GM12878 (cell line): Measurements from ENCODE around the gene ZFYVE21. TPM values are rescaled to one million over a fixed set of nuclear protein-coding genes. Genes with fewer than 3 reads are reported as not detected.

Experiments
- ATAC-seq: fragments of 200-7000 bp; cut with Tn5 transposase; 3 replicates; pipeline ENCODE4 v1.9.1; 2020; ENCODE audit warnings: mild to moderate bottlenecking, moderate library complexity
- BruUV-seq: library from RNA; stranded (reverse); fragments of 400-500 nt; replicated peaks from 2 replicates; lab custom pipeline; 2021; lab: Mats Ljungman, UMichigan
- CTCF ChIA-PET: fragments of 300-600 bp; sonication (Branson Sonifier 250); formaldehyde crosslinking; extraction: SDS; loops from one replicate; lab custom pipeline; 2021; ENCODE audit warnings: inconsistent platforms; lab: Yijun Ruan, JAX
- POLR2A ChIA-PET: fragments of 350-600 bp; formaldehyde crosslinking; extraction: SDS; loops from one replicate; lab custom pipeline; 2021; ENCODE audit warnings: inconsistent platforms; lab: Charles Lee
- RAD21 ChIA-PET: fragments of 300-600 bp; sonication (Branson Sonifier 250); formaldehyde crosslinking; loops from one replicate; lab custom pipeline; 2023; ENCODE audit warnings: antibody characterized with exemption; ENCODE audit not compliant: unreplicated experiment; lab: Charles Lee
- SMC1A ChIA-PET: fragments of 300-600 bp; sonication (Branson Sonifier 250); formaldehyde crosslinking; loops from one replicate; lab custom pipeline; 2023; ENCODE audit not compliant: unreplicated experiment, uncharacterized antibody; lab: Charles Lee
- DNase-seq: peaks from one replicate; pipeline ENCODE4 v3.0.0-alpha.2; 2011; ENCODE audit warnings: low read depth, low spot score
- FAIRE-seq: peaks from 3 replicates; lab custom pipeline; 2011; peaks lifted over from hg19 to GRCh38; lab: Jason Lieb, UNC
- H2AFZ ChIP-seq: 2 replicates; pipeline ENCODE4 v1.6.0; 2011; ENCODE audit warnings: low read depth, low read length, control low read depth; ENCODE audit not compliant: control insufficient read depth
- H3K27ac ChIP-seq: 2 replicates; pipeline ENCODE4 v1.5.1; 2011; ENCODE audit warnings: control low read depth; ENCODE audit not compliant: control insufficient read depth, insufficient read depth
- H3K27me3 ChIP-seq, 2 experiments: replicated peaks in 1 of 2; 2 replicates each; pipeline versions ENCODE4 v1.6.0 to v1.6.1; 2011; ENCODE audit warnings: low read length in 1 of 2; ENCODE audit not compliant: control insufficient read depth in 2 of 2, insufficient read depth in 2 of 2
- H3K36me3 ChIP-seq, 2 experiments: 2 replicates each; pipeline ENCODE4 v1.5.1; 2011; ENCODE audit warnings: low read length in 1 of 2; ENCODE audit not compliant: control insufficient read depth in 2 of 2, insufficient read depth in 2 of 2
- H3K4me1 ChIP-seq: 2 replicates; pipeline ENCODE4 v1.6.1; 2011; ENCODE audit warnings: mild to moderate bottlenecking, low read length, moderate library complexity, mixed read lengths; ENCODE audit not compliant: control insufficient read depth, insufficient read depth
- H3K4me2 ChIP-seq: 2 replicates; pipeline ENCODE4 v1.6.0; 2011; ENCODE audit warnings: control low read depth; ENCODE audit not compliant: control insufficient read depth, insufficient read depth
- H3K4me3 ChIP-seq: fragments of 200-600 bp; sonication (generic); 2 replicates; pipeline ENCODE4 v1.5.1; 2016
- H3K79me2 ChIP-seq: 2 replicates; pipeline ENCODE4 v1.6.0; 2011; ENCODE audit warnings: low read length; ENCODE audit not compliant: control insufficient read depth, insufficient read depth
- H3K9ac ChIP-seq: 2 replicates; pipeline ENCODE4 v1.8.0; 2011; ENCODE audit warnings: low read length, control low read depth, mixed read lengths; ENCODE audit not compliant: control insufficient read depth, insufficient read depth
- H3K9me3 ChIP-seq: replicated peaks from 3 replicates; pipeline ENCODE4 v1.5.1; 2011; ENCODE audit warnings: mild to moderate bottlenecking, low read length; ENCODE audit not compliant: control insufficient read depth, insufficient read depth
- H4K20me1 ChIP-seq: 2 replicates; pipeline ENCODE4 v1.6.0; 2011; ENCODE audit not compliant: control insufficient read depth, insufficient read depth
- FOXM1 ChIP-seq: IDR thresholded peaks from 2 replicates; pipeline ENCODE4 v1.6.1; 2012; ENCODE audit warnings: low read depth, mild to moderate bottlenecking, inconsistent platforms, low read length, moderate library complexity
- JUND ChIP-seq: IDR thresholded peaks from 2 replicates; pipeline ENCODE4 v1.6.1; 2012; ENCODE audit warnings: low read depth, mild to moderate bottlenecking, low read length, improper control_type of control experiment, moderate library complexity
- MTA3 ChIP-seq: IDR thresholded peaks from 2 replicates; pipeline ENCODE4 v1.6.1; 2012; ENCODE audit warnings: low read length, inconsistent platforms, borderline replicate concordance
- RAD51 ChIP-seq: fragments of 450-650 bp; IDR thresholded peaks from 2 replicates; pipeline ENCODE4 v1.6.1; 2016; ENCODE audit warnings: moderate library complexity, mild to moderate bottlenecking, inconsistent platforms
- RCOR1 ChIP-seq: conservative IDR thresholded peaks from 2 replicates; pipeline ENCODE4 v1.6.1; 2012; ENCODE audit warnings: low read depth, low read length, improper control_type of control experiment
- SMARCA5 ChIP-seq: fragments of 450-650 bp; IDR thresholded peaks from 2 replicates; pipeline ENCODE4 v1.6.1; 2017; ENCODE audit warnings: mild to moderate bottlenecking
- SPI1 ChIP-seq: IDR thresholded peaks from 2 replicates; pipeline ENCODE4 v1.6.1; 2011; ENCODE audit warnings: low read depth, mild to moderate bottlenecking, low read length, moderate library complexity, borderline replicate concordance; ENCODE audit not compliant: insufficient read depth
- STAT3 ChIP-seq: IDR thresholded peaks from 2 replicates; pipeline ENCODE4 v1.6.1; 2011; ENCODE audit warnings: low read depth, low read length, improper control_type of control experiment
- WRNIP1 ChIP-seq: IDR thresholded peaks from 2 replicates; pipeline ENCODE4 v1.6.1; 2011; ENCODE audit warnings: low read depth, low read length, improper control_type of control experiment, borderline replicate concordance
- ZSCAN29 ChIP-seq: fragments of 450-650 bp; IDR thresholded peaks from 2 replicates; pipeline ENCODE4 v1.6.1; 2017; ENCODE audit warnings: mild to moderate bottlenecking, moderate library complexity
- ZZZ3 ChIP-seq: IDR thresholded peaks from 2 replicates; pipeline ENCODE4 v1.6.1; 2011; ENCODE audit warnings: low read depth; ENCODE audit not compliant: control insufficient read depth, insufficient read length
- WGBS: methylation state at CpG from one replicate; pipeline ENCODE4 v1.1.6; 2016; ENCODE audit warnings: low lambda C conversion rate; ENCODE audit not compliant: insufficient replicate concordance, insufficient coverage; ENCODE audit errors: missing lambda C conversion rate; 5-methylcytosine and 5-hydroxymethylcytosine counted together
- in situ Hi-C: fragments of 300-500 bp; cut with MboI; formaldehyde crosslinking; loops from 9 replicates; pipeline ENCODE4 v1.14.3; 2018; ENCODE audit warnings: mixed read lengths
- intact Hi-C: fragments of 100-400 bp; cut with micrococcal nuclease; formaldehyde crosslinking; loops from one replicate; pipeline ENCODE4 v1.14.2; 2022; ENCODE audit not compliant: unreplicated experiment
- polyA plus RNA-seq, 11 experiments: library from polyadenylated mRNA; depleted of rRNA in 4 of 11; unstranded in 6 of 11; stranded (reverse) in 5 of 11; fragments of >200 nt; fragmentation: Nextera tagmentation in 4 of 11; fragmentation: Illumina TruSeq in 1 of 11; extraction: Ambion mirVana in 4 of 11; extraction: Trizol in 1 of 11; gene quantifications; 1 replicate in 1 of 11; 2 replicates in 10 of 11; pipeline versions ENCODE4 v1.2.1 to v1.2.3, GENCODE V29; 2011 to 2016; ENCODE audit warnings: inconsistent platforms in 2 of 11, missing spikeins in 2 of 11, low read depth in 1 of 11
- total RNA-seq, 4 experiments: library from RNA; depleted of rRNA in 3 of 4; stranded (reverse); fragments of >200 nt in 3 of 4; fragmentation: Illumina TruSeq in 1 of 4; extraction: Trizol in 1 of 4; gene quantifications; 2 replicates each; pipeline versions ENCODE4 v1.2.1 to v1.2.3, GENCODE V29; 2013 to 2021
- TF ChIP-seq, protein P1 (sequence below): fragments of 150-350 bp; IDR thresholded peaks from 2 replicates; pipeline ENCODE4 v1.6.1; 2014; ENCODE audit warnings: mild to moderate bottlenecking, low read depth, low read length
- TF ChIP-seq, protein P2 (sequence below): IDR thresholded peaks from 2 replicates; pipeline ENCODE4 v1.6.1; 2012; ENCODE audit warnings: low read depth, low read length, improper control_type of control experiment
- TF ChIP-seq, protein P3 (sequence below), 3 experiments: IDR thresholded peaks in 2 of 3; conservative IDR thresholded peaks in 1 of 3; 2 replicates each; pipeline ENCODE4 v1.5.1; 2011; ENCODE audit warnings: low read depth in 3 of 3, low read length in 3 of 3, mild to moderate bottlenecking in 3 of 3, control low read depth in 2 of 3, moderate library complexity in 2 of 3, inconsistent platforms in 1 of 3, mixed read lengths in 1 of 3; ENCODE audit not compliant: control insufficient read depth in 2 of 3, insufficient read depth in 1 of 3; ENCODE audit errors: extremely low read depth in 1 of 3
- TF ChIP-seq, protein P4 (sequence below): IDR thresholded peaks from 2 replicates; pipeline ENCODE4 v1.6.1; 2011; ENCODE audit warnings: mild to moderate bottlenecking, low read depth, low read length, moderate library complexity; ENCODE audit not compliant: insufficient replicate concordance

Gene ZFYVE21
- total and polyA plus RNA-seq, 10 of the 15 experiments (the other 5 are each of a cell fraction or from before 2014, with no cell fraction given) = 0.79 to 21.7 (median 13.8) TPM

DNA sequence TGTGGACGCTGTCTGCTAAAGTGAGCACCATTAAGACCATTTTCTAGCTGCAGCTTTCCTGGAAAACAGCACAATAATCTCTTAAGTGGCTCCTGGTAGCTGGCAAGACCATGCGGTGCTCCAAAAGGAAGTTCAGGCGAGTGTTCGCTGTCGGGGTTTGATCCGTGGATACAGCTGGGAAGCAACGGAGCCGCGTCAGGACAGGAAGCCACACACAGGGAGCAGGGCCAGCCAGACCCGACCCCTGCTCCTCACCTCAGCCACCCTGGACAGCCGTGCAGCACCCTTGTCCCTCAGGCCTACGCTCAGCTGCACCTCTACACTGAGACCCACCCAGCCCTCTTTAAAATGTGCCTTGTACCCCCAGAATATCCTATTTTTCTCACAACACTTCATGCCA lies 19.4 kb downstream of the ZFYVE21 start (continued):
- no peak for TF ChIP-seq FOXM1
- TF ChIP-seq ZZZ3 = no peak
- TF ChIP-seq, protein P1, sequence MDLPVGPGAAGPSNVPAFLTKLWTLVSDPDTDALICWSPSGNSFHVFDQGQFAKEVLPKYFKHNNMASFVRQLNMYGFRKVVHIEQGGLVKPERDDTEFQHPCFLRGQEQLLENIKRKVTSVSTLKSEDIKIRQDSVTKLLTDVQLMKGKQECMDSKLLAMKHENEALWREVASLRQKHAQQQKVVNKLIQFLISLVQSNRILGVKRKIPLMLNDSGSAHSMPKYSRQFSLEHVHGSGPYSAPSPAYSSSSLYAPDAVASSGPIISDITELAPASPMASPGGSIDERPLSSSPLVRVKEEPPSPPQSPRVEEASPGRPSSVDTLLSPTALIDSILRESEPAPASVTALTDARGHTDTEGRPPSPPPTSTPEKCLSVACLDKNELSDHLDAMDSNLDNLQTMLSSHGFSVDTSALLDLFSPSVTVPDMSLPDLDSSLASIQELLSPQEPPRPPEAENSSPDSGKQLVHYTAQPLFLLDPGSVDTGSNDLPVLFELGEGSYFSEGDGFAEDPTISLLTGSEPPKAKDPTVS = no peak
- TF ChIP-seq, protein P2, sequence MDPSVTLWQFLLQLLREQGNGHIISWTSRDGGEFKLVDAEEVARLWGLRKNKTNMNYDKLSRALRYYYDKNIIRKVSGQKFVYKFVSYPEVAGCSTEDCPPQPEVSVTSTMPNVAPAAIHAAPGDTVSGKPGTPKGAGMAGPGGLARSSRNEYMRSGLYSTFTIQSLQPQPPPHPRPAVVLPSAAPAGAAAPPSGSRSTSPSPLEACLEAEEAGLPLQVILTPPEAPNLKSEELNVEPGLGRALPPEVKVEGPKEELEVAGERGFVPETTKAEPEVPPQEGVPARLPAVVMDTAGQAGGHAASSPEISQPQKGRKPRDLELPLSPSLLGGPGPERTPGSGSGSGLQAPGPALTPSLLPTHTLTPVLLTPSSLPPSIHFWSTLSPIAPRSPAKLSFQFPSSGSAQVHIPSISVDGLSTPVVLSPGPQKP = no peak
- no peak for TF ChIP-seq JUND
- TF ChIP-seq WRNIP1 = no peak

DNA sequence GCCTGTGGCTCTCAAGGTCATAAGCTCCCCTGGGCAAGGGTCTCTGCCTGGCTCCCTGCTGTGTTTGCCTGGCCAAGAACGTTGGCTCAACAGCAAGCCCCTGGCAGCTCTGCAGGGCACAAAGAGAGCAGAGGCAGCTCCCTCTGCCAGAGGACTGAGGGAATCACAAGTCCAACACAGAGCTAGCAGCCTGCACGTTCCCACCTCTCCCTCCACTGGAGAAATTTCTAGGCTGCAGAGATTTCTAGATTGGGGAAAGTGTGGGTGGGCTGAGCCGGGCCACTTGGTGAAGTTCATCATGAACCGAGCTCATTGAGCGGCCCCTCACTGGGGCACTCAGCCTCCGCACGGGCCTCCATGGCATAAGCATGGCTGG lies 19.8 kb downstream of the ZFYVE21 start:
- no TSS peak for BruUV-seq
- ChIA-PET SMC1A (no interaction called here), CTCF (interaction anchor here (1.1 kb wide), 1 partner anchor 164 kb away, joined by 5 read pairs; no protein-coding TSS in a partner anchor)

More for the DNA sequence above, 19.8 kb downstream of the ZFYVE21 start:
- H3K4me1 ChIP-seq = no peaks in the 10 kb centered on the region
- no peak overlapping the region for H3K9ac ChIP-seq
- H3K36me3 ChIP-seq = peaks cover 3 to 6% of the 10 kb centered on the region in 2 experiments; a peak in 3 of 4 replicates
- H3K27me3 ChIP-seq = no peaks in the 10 kb centered on the region
- no peaks in the 10 kb centered on the region for H4K20me1 ChIP-seq
- ChIA-PET RAD21 (no interaction called here), POLR2A (no interaction called here)
- no peak overlapping the region for H2AFZ ChIP-seq
- TF ChIP-seq, protein P3, sequence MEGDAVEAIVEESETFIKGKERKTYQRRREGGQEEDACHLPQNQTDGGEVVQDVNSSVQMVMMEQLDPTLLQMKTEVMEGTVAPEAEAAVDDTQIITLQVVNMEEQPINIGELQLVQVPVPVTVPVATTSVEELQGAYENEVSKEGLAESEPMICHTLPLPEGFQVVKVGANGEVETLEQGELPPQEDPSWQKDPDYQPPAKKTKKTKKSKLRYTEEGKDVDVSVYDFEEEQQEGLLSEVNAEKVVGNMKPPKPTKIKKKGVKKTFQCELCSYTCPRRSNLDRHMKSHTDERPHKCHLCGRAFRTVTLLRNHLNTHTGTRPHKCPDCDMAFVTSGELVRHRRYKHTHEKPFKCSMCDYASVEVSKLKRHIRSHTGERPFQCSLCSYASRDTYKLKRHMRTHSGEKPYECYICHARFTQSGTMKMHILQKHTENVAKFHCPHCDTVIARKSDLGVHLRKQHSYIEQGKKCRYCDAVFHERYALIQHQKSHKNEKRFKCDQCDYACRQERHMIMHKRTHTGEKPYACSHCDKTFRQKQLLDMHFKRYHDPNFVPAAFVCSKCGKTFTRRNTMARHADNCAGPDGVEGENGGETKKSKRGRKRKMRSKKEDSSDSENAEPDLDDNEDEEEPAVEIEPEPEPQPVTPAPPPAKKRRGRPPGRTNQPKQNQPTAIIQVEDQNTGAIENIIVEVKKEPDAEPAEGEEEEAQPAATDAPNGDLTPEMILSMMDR (IDR thresholded peaks at IDR 0.05 in 2 of 3, conservative IDR thresholded peaks at IDR 0.05 in 1 of 3; ENCODE audit: control insufficient read depth in 2 of 3, extremely low read depth in 1 of 3, insufficient read depth in 1 of 3, low read depth in 3 of 3, low read length in 3 of 3) = no peak
- TF ChIP-seq STAT3 (no peak), RAD51 (no peak), ZSCAN29 (no peak), SMARCA5 (no peak), MTA3 (no peak), SPI1 (no peak), RCOR1 (no peak)
- TF ChIP-seq, protein P4, sequence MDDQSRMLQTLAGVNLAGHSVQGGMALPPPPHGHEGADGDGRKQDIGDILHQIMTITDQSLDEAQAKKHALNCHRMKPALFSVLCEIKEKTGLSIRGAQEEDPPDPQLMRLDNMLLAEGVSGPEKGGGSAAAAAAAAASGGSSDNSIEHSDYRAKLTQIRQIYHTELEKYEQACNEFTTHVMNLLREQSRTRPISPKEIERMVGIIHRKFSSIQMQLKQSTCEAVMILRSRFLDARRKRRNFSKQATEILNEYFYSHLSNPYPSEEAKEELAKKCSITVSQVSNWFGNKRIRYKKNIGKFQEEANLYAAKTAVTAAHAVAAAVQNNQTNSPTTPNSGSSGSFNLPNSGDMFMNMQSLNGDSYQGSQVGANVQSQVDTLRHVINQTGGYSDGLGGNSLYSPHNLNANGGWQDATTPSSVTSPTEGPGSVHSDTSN = no peak
- no peak for DNase-seq
- intact Hi-C loops (no loop called here), in situ Hi-C loops (no loop called here)
- H3K27ac ChIP-seq = no peak overlapping the region
- no peak overlapping the region for H3K4me3 ChIP-seq
- no peaks in the 10 kb centered on the region for H3K9me3 ChIP-seq
- FAIRE-seq = no peak
- H3K4me2 ChIP-seq = no peak overlapping the region
- ATAC-seq = no peak
- 69% methylated on average over 7 of the region's 7 CpGs for WGBS
- no peaks in the 10 kb centered on the region for H3K79me2 ChIP-seq
